ENCODE data around the gene CIT. TPM values are rescaled to one million over a fixed set of nuclear protein-coding genes. Genes with fewer than 3 reads are reported as not detected.

CIT gene
- total RNA-seq, 2 donors from 2014 or later, result 0.33 to 1.3 TPM

DNA sequence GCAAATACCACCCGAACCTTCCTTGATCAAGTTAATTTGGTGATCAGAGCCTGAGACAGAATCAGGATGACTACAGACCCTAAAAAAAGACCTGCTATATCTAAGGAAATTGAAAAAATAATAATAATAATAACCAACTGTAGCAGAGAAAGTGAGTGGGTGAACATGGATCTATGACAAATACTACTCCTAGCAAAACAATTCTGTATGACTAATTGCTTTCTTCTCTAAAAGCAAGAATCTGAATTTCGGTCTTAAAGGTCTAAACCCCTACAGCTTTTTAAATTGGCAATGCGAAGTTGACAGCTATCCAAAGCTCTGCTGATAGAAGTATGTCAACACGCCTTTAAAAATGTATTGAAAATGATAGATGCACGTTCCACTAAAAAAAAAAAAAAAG is 107.0 kb downstream of the CIT start:
- 89 to 93% methylated on average over 5 of the region's 5 CpGs for WGBS, 2 donors
- H3K4me3 ChIP-seq, result no peak overlapping the region
- intact Hi-C loops (cut with DNase I), result no loop called here
- H3K36me3 ChIP-seq (replicated peaks in 1 of 2; ENCODE audit: insufficient read depth in 1 of 2, low read depth in 2 of 2), result no peaks in the 10 kb centered on the region
- no peak overlapping the region for H3K27ac ChIP-seq
- TF ChIP-seq, protein P1, sequence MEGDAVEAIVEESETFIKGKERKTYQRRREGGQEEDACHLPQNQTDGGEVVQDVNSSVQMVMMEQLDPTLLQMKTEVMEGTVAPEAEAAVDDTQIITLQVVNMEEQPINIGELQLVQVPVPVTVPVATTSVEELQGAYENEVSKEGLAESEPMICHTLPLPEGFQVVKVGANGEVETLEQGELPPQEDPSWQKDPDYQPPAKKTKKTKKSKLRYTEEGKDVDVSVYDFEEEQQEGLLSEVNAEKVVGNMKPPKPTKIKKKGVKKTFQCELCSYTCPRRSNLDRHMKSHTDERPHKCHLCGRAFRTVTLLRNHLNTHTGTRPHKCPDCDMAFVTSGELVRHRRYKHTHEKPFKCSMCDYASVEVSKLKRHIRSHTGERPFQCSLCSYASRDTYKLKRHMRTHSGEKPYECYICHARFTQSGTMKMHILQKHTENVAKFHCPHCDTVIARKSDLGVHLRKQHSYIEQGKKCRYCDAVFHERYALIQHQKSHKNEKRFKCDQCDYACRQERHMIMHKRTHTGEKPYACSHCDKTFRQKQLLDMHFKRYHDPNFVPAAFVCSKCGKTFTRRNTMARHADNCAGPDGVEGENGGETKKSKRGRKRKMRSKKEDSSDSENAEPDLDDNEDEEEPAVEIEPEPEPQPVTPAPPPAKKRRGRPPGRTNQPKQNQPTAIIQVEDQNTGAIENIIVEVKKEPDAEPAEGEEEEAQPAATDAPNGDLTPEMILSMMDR (IDR thresholded peaks at IDR 0.05), result no peak
- TF ChIP-seq POLR2A (IDR thresholded peaks at IDR 0.05), result no peak
- no peaks in the 10 kb centered on the region for H3K27me3 ChIP-seq
- no peaks in the 10 kb centered on the region for H3K4me1 ChIP-seq
- DNase-seq (no peak), ATAC-seq (no peak)
- no peaks in the 10 kb centered on the region for H3K9me3 ChIP-seq

DNA sequence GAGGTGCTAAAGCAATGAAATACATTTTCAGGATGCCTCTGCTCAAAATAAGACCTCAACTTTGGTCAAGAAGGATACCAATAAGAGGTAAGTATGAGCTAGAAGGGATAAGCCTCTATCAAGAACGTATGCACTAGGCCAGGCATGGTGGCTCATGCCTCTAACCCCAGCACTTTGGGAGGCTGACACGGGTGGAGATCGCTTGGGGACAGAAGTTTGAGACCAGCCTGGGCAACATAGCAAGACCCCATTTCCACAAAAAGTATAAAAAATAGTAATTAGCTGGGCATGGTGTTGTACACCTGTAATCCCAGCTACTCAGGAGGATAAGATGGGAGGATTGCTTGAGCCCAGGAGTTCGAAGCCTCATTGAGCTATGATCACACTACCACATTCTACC is 114.5 kb downstream of the CIT start:
- Histone ChIP-seq H3K27ac (no peak overlapping the region), H3K4me1 (no peaks in the 10 kb centered on the region), H3K4me3 (no peak overlapping the region), H3K9me3 (no peaks in the 10 kb centered on the region), H3K27me3 (no peaks in the 10 kb centered on the region), H3K36me3 (replicated peaks in 1 of 2; ENCODE audit: insufficient read depth in 1 of 2, low read depth in 2 of 2) (no peaks in the 10 kb centered on the region)
- 87 to 92% methylated on average over 4 of the region's 4 CpGs for WGBS, 2 donors
- intact Hi-C loops (cut with DNase I), result no loop called here
- ATAC-seq, result no peak
- no peak for TF ChIP-seq POLR2A (IDR thresholded peaks at IDR 0.05)
- TF ChIP-seq, protein P1 (IDR thresholded peaks at IDR 0.05), result no peak
- no peak for DNase-seq

DNA sequence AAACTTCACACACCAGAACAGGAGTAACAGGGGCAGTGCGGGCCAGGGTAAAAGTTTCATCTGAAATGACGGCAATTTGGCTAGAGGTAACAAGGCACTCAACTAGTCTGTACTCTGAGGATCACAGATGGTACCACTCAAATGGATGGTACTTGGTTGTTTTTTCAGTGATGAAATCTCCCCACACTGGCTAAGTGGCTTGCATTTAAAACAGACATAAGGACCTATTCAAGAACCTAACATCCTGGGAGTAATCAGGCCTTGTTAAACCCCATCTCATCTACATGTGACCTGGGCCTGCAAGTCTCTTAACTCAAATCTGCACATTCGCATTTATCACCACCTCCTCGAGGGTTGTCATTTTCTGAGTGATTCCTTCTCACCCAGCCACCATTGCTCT is 118.4 kb downstream of the CIT start:
- intact Hi-C loops (cut with DNase I), result no loop called here
- DNase-seq (no peak), ATAC-seq (no peak)
- H3K4me1 ChIP-seq, result no peaks in the 10 kb centered on the region
- no peaks in the 10 kb centered on the region for H3K36me3 ChIP-seq (replicated peaks in 1 of 2; ENCODE audit: insufficient read depth in 1 of 2, low read depth in 2 of 2)
- no peaks in the 10 kb centered on the region for H3K9me3 ChIP-seq
- no peak overlapping the region for H3K4me3 ChIP-seq
- no peak overlapping the region for H3K27ac ChIP-seq
- no peaks in the 10 kb centered on the region for H3K27me3 ChIP-seq
- 96 to 98% methylated on average over 4 of the region's 4 CpGs for WGBS, 2 donors
- TF ChIP-seq POLR2A (IDR thresholded peaks at IDR 0.05), result no peak
- TF ChIP-seq, protein P1 (IDR thresholded peaks at IDR 0.05), result no peak

DNA sequence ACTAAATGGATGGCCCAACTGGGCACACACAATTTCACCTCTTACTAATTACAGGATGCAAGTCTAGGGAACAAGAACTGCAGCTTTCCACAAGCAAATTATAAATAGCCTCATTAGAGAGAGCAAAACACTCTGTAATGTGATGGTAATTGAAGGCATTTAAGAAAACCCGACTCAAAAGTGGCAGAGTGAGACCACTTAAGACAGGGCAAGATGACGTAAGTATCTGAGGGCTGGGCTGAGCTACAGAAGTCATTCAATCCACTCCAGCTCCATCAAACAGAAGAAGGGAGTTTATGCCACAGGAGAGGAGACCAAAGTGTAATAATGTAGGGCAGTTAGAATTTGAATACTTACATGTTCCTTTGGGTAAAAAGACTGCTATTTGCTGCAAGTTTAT is 118.9 kb downstream of the CIT start:
- Histone ChIP-seq H3K36me3 (replicated peaks in 1 of 2; ENCODE audit: insufficient read depth in 1 of 2, low read depth in 2 of 2) (no peaks in the 10 kb centered on the region), H3K27me3 (no peaks in the 10 kb centered on the region), H3K4me3 (no peak overlapping the region), H3K4me1 (no peaks in the 10 kb centered on the region), H3K27ac (no peak overlapping the region), H3K9me3 (no peaks in the 10 kb centered on the region)
- DNase-seq, result no peak
- TF ChIP-seq, protein P1 (IDR thresholded peaks at IDR 0.05), result no peak
- TF ChIP-seq POLR2A (IDR thresholded peaks at IDR 0.05), result no peak
- intact Hi-C loops (cut with DNase I), result no loop called here
- ATAC-seq, result no peak
- 96 to 98% methylated on average over 2 of the region's 2 CpGs for WGBS, 2 donors

DNA sequence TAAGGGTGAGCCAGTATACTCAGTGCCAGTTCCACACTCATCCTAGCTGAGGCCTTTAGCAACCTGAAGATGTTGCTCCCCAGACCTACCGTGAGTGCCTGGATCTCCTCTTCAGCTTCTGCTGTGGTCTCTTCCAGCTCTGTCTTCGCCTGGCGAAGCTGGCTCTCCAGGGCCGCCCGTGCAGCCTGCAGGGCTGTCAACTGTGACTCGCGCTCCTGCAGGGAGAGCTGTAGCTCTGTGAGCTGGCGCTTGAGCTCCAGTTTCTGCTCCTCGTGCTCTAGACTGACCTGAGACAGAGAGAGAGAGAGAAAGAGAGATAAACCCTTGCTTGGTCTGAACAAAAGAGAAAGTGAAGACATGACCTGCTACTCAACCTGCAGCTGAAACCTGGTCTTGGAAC is 125.2 kb downstream of the CIT start:
- 94 to 96% methylated on average over 9 of the region's 9 CpGs for WGBS, 2 donors
- Histone ChIP-seq H3K4me1 (no peaks in the 10 kb centered on the region), H3K27me3 (no peaks in the 10 kb centered on the region), H3K4me3 (no peak overlapping the region), H3K36me3 (replicated peaks in 1 of 2; ENCODE audit: insufficient read depth in 1 of 2, low read depth in 2 of 2) (no peaks in the 10 kb centered on the region), H3K9me3 (no peaks in the 10 kb centered on the region), H3K27ac (no peak overlapping the region)
- ATAC-seq (no peak), DNase-seq (no peak)
- TF ChIP-seq, protein P1 (IDR thresholded peaks at IDR 0.05), result no peak
- TF ChIP-seq POLR2A (IDR thresholded peaks at IDR 0.05), result no peak
- intact Hi-C loops (cut with DNase I), result no loop called here

Measured in body of pancreas (tissue), 4 donors.